ENCODE measurements around the gene IPO4. TPM values are rescaled to one million over a fixed set of nuclear protein-coding genes. Genes with fewer than 3 reads are reported as not detected.

IPO4 gene
- total and polyA plus RNA-seq, 10 of the 15 experiments (the other 5 are each of a cell fraction or from before 2014, with no cell fraction given): 7.8 to 139 (median 37.6) TPM

GRCh38 chr14:24233538-24233866, 44.9 kb upstream of the IPO4 start (continued):
- TF ChIP-seq E2F4 (IDR thresholded peaks at IDR 0.05; ENCODE audit: low read depth, low read length): no peak
- no peak for TF ChIP-seq SMAD1 (IDR thresholded peaks at IDR 0.05; ENCODE audit: low read depth, partially characterized antibody)
- TF ChIP-seq CUX1 (IDR thresholded peaks at IDR 0.05; ENCODE audit: insufficient replicate concordance, low read depth, low read length): no peak
- TF ChIP-seq FOXK2 (IDR thresholded peaks at IDR 0.05): no peak
- TF ChIP-seq TBL1XR1 (IDR thresholded peaks at IDR 0.05; ENCODE audit: low read depth, low read length): no peak

Measured in GM12878 (cell line).